ENCODE data around the gene FKBP4.
A peak's percentile ranks its signal among the peaks of the same experiment; 100 is the strongest.

Gene FKBP4

DNA sequence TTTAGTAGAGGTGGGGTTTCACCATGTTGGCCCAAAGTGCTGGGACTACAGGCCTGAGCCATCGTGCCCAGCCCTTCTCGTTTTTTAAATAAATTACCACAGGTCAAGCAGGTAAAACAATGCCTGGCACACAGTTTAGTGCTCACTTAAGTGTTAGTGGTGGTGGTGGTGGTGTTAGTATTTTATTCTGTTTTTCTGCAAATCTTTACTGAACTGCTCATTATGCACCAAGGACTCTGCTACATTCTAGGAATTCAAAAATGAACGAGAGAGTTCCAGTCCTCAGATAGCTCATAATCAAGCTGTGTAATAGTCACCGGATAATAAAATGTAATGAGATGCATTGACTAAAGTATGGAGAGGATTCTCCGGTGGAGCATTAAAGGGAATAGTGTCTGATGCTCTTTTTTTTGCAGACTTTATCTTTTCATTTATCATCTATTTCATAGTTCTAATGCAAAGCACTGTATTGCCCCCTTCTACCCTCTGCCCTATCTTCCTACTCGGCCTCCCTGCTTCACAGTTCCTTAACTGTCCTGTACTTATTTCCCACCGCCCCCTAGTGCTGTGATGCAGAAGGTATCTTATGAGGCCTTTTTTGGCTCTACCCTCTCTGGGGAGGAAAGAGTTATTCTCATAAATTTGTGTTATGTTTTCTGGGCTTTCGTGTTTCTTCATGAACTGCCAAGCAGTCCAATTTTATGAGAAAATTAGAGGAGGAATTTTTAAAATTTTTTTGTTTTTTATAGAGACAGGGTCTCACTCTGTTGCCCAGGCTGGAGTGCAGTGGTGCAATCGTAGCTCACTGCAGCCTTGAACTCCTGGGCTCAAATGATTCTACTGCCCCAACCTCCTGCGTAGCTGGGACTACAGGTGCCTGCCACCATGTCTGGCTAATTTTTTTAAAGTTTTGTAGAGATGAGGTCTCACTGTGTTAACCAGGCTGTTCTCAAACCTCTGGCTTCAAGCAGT is 18.7 kb downstream of the FKBP4 start:
- peak; percentile 38 to 63 for DNase-seq

DNA sequence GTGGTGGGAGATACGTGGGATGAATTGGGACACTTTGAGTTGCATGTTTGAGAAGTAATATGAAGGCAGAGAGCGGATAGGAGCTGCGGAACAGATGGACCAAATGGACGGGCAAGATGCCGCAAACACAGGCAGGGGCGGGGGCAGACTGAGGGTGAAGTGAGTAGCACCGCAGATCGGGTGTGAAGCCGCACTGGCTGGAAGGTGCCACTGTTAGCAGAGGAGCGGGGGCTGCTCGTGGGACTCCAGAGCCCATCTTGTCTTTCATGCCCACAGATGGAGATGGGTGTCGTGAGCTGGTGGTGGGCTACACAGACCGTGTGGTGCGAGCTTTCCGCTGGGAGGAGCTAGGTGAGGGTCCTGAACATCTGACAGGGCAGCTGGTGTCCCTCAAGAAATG is 25.0 kb downstream of the FKBP4 start:
- no peak for DNase-seq

GRCh38 chr12:2820432-2820831 is 25.7 kb downstream of the FKBP4 start:
- DNase-seq, result no peak

- DNase-seq, result no peak
These were observed 28.7 kb downstream of the FKBP4 start for GRCh38 chr12:2823483-2823882.

DNA sequence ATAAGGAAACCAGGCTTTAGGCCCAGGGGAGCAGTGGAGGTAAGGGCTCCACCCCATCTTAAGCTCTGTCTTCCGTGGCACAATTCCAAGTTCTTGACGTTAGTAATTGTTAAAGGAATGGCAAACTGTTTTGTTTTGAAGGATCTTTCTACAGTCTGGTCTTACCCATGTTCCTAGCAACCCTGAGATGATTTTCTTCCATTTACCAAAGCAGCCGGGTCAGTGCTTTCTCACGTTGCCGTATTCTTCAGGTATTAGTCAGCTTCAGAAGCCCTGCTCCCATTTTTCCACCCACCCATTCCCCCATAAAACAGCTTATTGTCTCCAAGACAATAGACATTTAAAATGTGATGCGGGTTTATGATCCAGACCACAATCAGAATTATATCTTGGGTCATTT is 29.8 kb downstream of the FKBP4 start:
- no peak for DNase-seq

DNA sequence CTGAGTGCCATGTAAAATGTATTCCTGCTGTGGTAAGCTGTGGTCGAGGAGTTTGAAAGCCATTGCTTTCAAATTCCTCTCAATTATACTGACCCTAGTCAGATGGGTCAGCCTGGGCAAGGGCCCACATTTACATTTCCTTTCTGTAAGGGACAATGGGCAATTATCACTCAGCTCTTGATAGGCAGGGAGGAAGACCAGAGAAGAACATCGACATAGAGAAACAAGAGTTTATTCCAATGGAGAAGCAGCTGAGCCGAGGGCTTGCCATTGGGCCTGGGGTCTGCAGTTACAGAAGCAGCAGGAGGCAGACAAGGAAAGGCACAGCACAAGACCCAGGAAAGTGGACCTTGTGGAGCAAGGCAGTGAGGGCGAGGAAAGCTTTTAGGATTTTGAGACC is 30.4 kb downstream of the FKBP4 start:
- no peak for DNase-seq

- DNase-seq, result no peak
These were observed 31.3 kb downstream of the FKBP4 start for GRCh38 chr12:2826036-2826435.

DNA sequence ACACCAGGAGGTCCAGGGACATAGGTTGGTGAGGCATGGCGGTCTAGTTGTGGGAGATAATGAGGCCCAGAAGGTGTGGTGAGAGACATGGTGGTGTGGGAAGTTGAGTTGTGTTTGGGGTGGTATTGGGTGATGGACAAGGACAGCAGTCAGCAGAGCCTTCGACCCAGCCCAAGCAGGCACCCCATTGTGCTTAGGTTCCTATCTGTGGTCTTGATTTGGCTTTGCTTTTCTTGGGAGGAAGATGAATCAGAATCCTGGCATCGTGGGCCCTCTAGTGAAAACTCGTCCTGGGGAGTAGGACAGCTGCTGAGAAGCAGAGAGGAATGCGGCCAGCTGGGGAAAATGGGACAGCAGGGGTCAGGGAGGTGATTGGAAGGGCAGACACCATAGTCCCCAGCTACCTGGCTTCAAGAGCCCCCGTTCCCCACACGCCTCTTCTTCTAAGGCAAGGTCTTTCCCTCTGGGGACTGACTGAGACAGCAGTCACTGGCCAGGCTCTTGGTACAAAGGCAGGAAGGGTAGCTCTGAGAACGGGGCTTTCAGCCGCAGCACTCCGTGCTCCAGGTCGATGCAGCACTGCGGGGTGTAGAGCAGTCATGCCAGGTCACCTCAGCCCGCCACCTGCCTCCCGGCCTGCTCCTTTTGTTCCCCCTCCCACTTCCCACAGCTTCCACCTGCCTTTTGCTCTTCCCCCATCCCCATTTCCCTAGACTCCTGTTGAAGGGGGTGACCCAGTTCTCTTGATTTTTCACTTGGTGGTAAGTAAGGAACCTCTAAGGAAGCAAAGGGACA is 32.1 kb downstream of the FKBP4 start:
- no peak for DNase-seq

GRCh38 chr12:2829275-2829674 is 34.5 kb downstream of the FKBP4 start:
- no peak for DNase-seq

DNA sequence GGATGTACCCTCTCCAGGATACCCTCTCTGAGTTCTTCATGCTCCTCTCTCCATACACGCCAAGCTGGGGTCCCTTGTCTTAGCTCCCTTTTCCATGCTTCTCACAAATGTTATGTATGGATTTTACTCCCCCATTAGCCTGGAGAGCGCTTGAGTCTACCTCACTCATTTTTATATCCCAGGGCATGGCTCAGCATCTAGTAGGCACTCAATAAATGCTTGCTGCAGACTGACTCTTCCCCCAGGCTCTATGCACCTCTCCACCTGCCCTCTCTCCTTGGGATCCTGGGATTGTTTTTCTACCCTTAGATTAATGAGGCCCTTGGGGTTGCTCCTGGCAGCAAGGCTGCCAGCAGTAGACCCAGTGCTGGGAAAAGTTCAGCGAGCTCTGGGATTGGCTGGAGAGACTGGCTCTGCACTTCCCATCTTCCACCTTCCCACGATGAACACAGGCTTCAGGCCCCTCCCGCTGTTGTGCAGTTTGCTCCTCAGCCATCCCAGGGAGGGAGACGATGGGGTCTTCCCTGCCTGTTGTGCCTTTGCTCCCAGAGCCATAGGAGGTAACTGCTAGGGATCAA is 37.9 kb downstream of the FKBP4 start:
- no peak for DNase-seq

GRCh38 chr12:2833327-2833726 is 38.6 kb downstream of the FKBP4 start:
- no peak for DNase-seq

DNA sequence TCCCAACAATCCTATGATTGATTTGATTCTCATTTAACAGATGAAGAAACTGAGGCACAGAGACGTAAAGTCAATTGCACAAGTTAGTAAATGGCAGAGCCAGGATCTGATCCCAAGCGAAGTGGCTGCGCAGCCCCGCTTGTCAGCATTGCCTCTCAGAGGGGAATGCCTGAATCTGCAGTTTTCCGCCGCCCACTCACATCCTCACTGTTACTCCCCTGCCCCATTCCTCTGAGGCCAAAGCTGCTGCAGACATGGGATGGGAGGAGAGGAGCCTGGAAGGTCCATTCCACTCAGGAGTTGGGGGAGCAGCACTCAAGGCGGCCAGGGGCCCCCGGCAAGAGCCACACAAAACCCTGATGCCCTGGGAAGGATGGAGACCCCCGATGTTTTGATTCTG is 39.0 kb downstream of the FKBP4 start:
- DNase-seq, result no peak

GRCh38 chr12:2834581-2835491 is 40.1 kb downstream of the FKBP4 start, which contains the start of gene NRIP2:
TSS of gene NRIP2 (minus strand) at chr12:2835035. CDS start at chr12:2834983, 52 bp downstream.
- no peak for DNase-seq

GRCh38 chr12:2835691-2836403 is 41.1 kb downstream of the FKBP4 start:
- no peak for DNase-seq

DNA sequence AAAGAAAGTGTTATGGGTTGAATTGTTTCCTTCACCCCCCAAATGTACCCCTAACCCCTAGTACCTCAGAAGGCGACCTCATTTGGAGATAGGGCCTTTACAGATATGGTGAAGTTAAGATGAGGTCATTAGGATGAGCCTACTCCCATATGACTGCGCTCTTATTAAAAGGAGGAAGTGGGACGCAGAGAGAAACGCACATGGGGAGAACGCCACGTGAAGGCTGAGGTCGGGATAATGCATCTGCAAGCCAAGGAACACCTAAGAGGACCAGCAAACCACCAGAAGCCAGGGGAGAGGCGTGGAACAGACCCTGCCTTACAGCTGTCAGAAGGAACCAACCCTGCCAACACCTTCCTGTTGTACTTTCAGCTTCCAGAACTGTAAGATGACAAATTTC is 41.8 kb downstream of the FKBP4 start:
- no peak for DNase-seq

- no peak for DNase-seq
These were observed 46.4 kb downstream of the FKBP4 start for GRCh38 chr12:2841056-2841650.

- no peak for DNase-seq
These were observed 48.2 kb downstream of the FKBP4 start for GRCh38 chr12:2842948-2843347.

DNA sequence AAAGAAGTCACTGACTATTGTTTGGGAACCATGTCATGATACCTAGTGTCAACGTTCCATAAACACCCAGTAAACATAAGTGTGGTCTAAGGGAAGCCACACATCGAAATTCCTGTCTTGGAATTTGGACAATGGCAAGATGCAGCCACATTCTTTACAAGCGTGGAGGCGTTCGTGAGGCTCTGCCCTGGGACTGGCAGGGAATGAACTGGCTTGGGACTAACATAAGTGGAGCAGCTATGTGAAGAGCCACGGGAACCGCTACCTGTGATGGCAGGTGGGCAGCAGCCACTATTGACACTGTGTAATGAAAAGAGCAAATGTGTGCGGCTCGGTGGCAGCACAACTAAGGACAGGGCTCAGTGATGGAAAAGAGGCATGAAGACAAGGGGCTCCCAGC is 50.0 kb downstream of the FKBP4 start:
- no peak for DNase-seq

- DNase-seq, result no peak
These were observed 50.5 kb downstream of the FKBP4 start for GRCh38 chr12:2845280-2845679.

- DNase-seq, result no peak
These were observed 57.2 kb downstream of the FKBP4 start for GRCh38 chr12:2851931-2852330.

DNA sequence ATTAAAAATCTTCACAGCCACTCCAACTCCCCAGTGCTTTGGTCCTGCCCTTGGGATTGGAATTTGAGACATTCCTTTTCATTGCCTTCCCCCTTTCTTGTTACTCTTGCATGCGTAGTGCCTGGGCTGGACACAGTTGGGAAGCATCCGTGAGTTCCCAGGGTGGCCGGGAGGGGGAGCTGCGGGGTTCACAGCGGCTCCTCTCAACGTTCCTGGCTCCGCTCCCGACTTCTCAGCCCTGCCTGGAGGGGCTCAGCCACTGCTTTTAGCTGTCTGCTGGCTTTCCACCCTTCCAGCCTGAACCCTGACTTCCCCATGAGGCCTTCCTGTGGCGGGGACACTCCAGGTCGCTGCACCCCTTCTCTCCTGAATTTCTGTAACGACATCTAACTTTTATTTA is 58.9 kb downstream of the FKBP4 start:
- peak; percentile 11 to 36 for DNase-seq

Measured in CD4-positive, alpha-beta T cell treated with Interferon alpha-2 for 1 hour (primary cell).